HepG2 (cell line): Measurements from ENCODE around the gene CCT6A. TPM values are rescaled to one million over a fixed set of nuclear protein-coding genes. Genes with fewer than 3 reads are reported as not detected.

Experiments used
- ATF7 ChIP-seq, 2 experiments: fragments of 450-650 bp in 1 of 2; sonication (generic) in 1 of 2; formaldehyde crosslinking in 1 of 2; IDR thresholded peaks; 2 replicates each; pipeline versions ENCODE4 v1.4.0 to v1.6.1; 2016 to 2020; ENCODE audit warnings: antibody characterized with exemption in 1 of 2, mild to moderate bottlenecking in 1 of 2, missing genetic modification reagents in 1 of 2
- ETS1 ChIP-seq: sonication (generic); formaldehyde crosslinking; IDR thresholded peaks from 2 replicates; pipeline ENCODE4 v1.4.0; 2020; ENCODE audit warnings: missing genetic modification reagents
- GATA4 ChIP-seq: sonication (generic); IDR thresholded peaks from 2 replicates; pipeline ENCODE4 v1.6.1; 2016; ENCODE audit warnings: antibody characterized with exemption, low read depth, borderline replicate concordance
- HNF4G ChIP-seq, 2 experiments: sonication (generic) in 1 of 2; formaldehyde crosslinking in 1 of 2; IDR thresholded peaks; 2 replicates each; pipeline versions ENCODE4 v1.4.0 to v1.6.1; 2011 to 2020; ENCODE audit warnings: borderline replicate concordance in 2 of 2, low read depth in 2 of 2, mild to moderate bottlenecking in 2 of 2, low read length in 1 of 2, missing genetic modification reagents in 1 of 2, moderate library complexity in 1 of 2
- KAT7 ChIP-seq: IDR thresholded peaks from 2 replicates; pipeline ENCODE4 v1.6.1; 2018; ENCODE audit warnings: borderline replicate concordance, missing compliant biosample characterization
- MED1 ChIP-seq: sonication (generic); formaldehyde crosslinking; IDR thresholded peaks from 2 replicates; pipeline ENCODE4 v1.4.0; 2020; ENCODE audit warnings: missing genetic modification reagents
- REL ChIP-seq: sonication (generic); formaldehyde crosslinking; conservative IDR thresholded peaks from 2 replicates; pipeline ENCODE4 v1.8.0; 2022; ENCODE audit warnings: mild to moderate bottlenecking, missing genetic modification reagents, moderate library complexity
- REST ChIP-seq, 2 experiments: IDR thresholded peaks; 2 replicates each; pipeline ENCODE4 v1.6.1; 2011 to 2012; ENCODE audit warnings: low read length in 2 of 2, borderline replicate concordance in 1 of 2, low read depth in 1 of 2, mild to moderate bottlenecking in 1 of 2, moderate library complexity in 1 of 2
- THAP8 ChIP-seq: sonication (generic); formaldehyde crosslinking; IDR thresholded peaks from 2 replicates; pipeline ENCODE4 v1.5.1; 2020; ENCODE audit warnings: missing genetic modification reagents, mild to moderate bottlenecking, borderline replicate concordance
- ZNF615 ChIP-seq: sonication (generic); formaldehyde crosslinking; IDR thresholded peaks from 2 replicates; pipeline ENCODE4 v1.5.0; 2020; ENCODE audit warnings: mild to moderate bottlenecking, missing genetic modification reagents, borderline replicate concordance
- ZNF746 ChIP-seq: sonication (generic); formaldehyde crosslinking; IDR thresholded peaks from 2 replicates; pipeline ENCODE4 v1.8.0; 2022; ENCODE audit warnings: mild to moderate bottlenecking, missing genetic modification reagents
- ZNF775 ChIP-seq: sonication (generic); formaldehyde crosslinking; IDR thresholded peaks from 2 replicates; pipeline ENCODE4 v1.4.0; 2020; ENCODE audit warnings: missing genetic modification reagents, mild to moderate bottlenecking, moderate library complexity, borderline replicate concordance
- polyA plus RNA-seq, 8 experiments: library from polyadenylated mRNA; depleted of rRNA in 3 of 8; stranded (reverse) in 7 of 8; unstranded in 1 of 8; fragments of >200 nt; fragmentation: Illumina TruSeq in 4 of 8; extraction: Trizol in 4 of 8; gene quantifications; 2 replicates each; pipeline versions ENCODE4 v1.2.1 to v1.2.3, GENCODE V29; 2011 to 2016; ENCODE audit warnings: low read depth in 4 of 8, missing spikeins in 1 of 8, mixed read lengths in 1 of 8; ENCODE audit not compliant: insufficient read depth in 1 of 8
- total RNA-seq, 5 experiments: library from RNA; depleted of rRNA; stranded (reverse); fragments of >200 nt; fragmentation: Illumina TruSeq; extraction: Trizol; gene quantifications; 2 replicates each; pipeline ENCODE4 v1.2.3, GENCODE V29; 2016; ENCODE audit warnings: low read depth in 1 of 5
- TF ChIP-seq, protein P1 (sequence below): IDR thresholded peaks from 2 replicates; pipeline ENCODE4 v1.6.1; 2016; ENCODE audit warnings: low read depth, control low read depth
- TF ChIP-seq, protein P2 (sequence below): sonication (generic); formaldehyde crosslinking; IDR thresholded peaks from 2 replicates; pipeline ENCODE4 v1.4.0; 2020; ENCODE audit warnings: missing genetic modification reagents
- TF ChIP-seq, protein P3 (sequence below): sonication (generic); formaldehyde crosslinking; IDR thresholded peaks from 2 replicates; pipeline ENCODE4 v1.4.0; 2020; ENCODE audit warnings: missing genetic modification reagents

CCT6A gene
- total and polyA plus RNA-seq, 2 of the 13 experiments (the other 11 are each of a cell fraction or from before 2014, with no cell fraction given) = 219 to 292 TPM

DNA sequence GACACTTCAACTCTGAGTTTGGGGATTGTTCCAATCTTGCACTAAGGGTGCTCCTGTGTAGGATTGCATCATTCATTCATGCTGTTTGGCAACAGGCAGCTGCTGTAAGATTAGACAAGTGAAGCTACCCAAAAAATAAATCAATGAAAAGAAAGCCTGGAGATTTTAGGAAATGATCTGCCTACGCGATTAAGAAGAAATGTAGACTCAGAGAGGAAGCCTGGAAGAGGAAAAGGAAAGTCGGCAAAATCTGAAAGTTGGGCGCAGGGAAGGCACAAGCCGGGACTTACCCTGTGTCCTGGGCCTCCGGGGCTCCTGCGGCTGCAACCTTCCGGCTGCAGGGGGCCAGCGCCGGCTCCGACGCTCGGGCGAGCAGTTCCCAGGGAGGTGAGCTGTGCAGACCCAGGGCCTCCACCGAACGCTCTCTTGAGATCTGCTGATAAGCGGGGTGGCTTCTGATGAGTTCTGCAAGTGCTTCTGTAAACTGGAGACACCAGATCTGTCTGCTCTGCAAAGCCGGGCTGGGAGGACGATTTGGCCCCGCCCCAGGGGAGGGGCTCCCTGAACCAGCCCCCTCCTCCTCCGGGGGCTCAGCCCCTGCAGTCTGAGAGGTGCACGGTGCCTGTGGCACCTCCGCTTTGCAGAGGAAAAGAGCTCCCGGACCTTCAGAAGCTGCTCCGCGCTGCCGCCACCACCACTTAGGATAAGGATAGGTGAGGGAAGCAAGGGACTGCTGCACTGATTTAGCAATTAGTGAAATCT, 17.7 kb upstream of the CCT6A start (continued):
- TF ChIP-seq ETS1 (CRISPR knock-in tag) (no peak), KAT7 (CRISPR knock-in tag) (peak; percentile 83; the same call in 1 of the 2 replicates), THAP8 (CRISPR knock-in tag) (no peak), ZNF615 (CRISPR knock-in tag) (no peak), MED1 (CRISPR knock-in tag) (no peak), ATF7 (IDR thresholded peaks at IDR 0.05) (peak; percentile 78), ATF7 (CRISPR knock-in tag; IDR thresholded peaks at IDR 0.05) (no peak), GATA4 (peak; percentile 80; the same call in 1 of the 2 replicates), REL (no peak), ZNF775 (CRISPR knock-in tag) (0 out of 2 replicates have a peak, but pooled peaks have one; percentile 34), HNF4G (IDR thresholded peaks at IDR 0.05; ENCODE audit: borderline replicate concordance, low read depth, low read length) (no peak; the same call in 1 of the 2 replicates), HNF4G (CRISPR knock-in tag; IDR thresholded peaks at IDR 0.05; ENCODE audit: borderline replicate concordance, low read depth) (no peak), ZNF746 (CRISPR knock-in tag) (peak; percentile 68; the same call in 1 of the 2 replicates), REST (IDR thresholded peaks at IDR 0.05; ENCODE audit: borderline replicate concordance in 1 of 2, low read depth in 1 of 2, low read length in 2 of 2) (0 out of 4 replicates have a peak, but pooled peaks of 1 of the 2 experiments have one; percentile 16)
- TF ChIP-seq, protein P1, sequence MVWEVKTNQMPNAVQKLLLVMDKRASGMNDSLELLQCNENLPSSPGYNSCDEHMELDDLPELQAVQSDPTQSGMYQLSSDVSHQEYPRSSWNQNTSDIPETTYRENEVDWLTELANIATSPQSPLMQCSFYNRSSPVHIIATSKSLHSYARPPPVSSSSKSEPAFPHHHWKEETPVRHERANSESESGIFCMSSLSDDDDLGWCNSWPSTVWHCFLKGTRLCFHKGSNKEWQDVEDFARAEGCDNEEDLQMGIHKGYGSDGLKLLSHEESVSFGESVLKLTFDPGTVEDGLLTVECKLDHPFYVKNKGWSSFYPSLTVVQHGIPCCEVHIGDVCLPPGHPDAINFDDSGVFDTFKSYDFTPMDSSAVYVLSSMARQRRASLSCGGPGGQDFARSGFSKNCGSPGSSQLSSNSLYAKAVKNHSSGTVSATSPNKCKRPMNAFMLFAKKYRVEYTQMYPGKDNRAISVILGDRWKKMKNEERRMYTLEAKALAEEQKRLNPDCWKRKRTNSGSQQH (CRISPR knock-in tag) = no peak; the same call in 1 of the 2 replicates
- TF ChIP-seq, protein P2, sequence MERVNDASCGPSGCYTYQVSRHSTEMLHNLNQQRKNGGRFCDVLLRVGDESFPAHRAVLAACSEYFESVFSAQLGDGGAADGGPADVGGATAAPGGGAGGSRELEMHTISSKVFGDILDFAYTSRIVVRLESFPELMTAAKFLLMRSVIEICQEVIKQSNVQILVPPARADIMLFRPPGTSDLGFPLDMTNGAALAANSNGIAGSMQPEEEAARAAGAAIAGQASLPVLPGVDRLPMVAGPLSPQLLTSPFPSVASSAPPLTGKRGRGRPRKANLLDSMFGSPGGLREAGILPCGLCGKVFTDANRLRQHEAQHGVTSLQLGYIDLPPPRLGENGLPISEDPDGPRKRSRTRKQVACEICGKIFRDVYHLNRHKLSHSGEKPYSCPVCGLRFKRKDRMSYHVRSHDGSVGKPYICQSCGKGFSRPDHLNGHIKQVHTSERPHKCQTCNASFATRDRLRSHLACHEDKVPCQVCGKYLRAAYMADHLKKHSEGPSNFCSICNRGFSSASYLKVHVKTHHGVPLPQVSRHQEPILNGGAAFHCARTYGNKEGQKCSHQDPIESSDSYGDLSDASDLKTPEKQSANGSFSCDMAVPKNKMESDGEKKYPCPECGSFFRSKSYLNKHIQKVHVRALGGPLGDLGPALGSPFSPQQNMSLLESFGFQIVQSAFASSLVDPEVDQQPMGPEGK (CRISPR knock-in tag) = peak; percentile 98
- TF ChIP-seq, protein P3, sequence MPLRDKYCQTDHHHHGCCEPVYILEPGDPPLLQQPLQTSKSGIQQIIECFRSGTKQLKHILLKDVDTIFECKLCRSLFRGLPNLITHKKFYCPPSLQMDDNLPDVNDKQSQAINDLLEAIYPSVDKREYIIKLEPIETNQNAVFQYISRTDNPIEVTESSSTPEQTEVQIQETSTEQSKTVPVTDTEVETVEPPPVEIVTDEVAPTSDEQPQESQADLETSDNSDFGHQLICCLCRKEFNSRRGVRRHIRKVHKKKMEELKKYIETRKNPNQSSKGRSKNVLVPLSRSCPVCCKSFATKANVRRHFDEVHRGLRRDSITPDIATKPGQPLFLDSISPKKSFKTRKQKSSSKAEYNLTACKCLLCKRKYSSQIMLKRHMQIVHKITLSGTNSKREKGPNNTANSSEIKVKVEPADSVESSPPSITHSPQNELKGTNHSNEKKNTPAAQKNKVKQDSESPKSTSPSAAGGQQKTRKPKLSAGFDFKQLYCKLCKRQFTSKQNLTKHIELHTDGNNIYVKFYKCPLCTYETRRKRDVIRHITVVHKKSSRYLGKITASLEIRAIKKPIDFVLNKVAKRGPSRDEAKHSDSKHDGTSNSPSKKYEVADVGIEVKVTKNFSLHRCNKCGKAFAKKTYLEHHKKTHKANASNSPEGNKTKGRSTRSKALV = no peak
